ENCODE data around the gene RBFA.

- TF ChIP-seq POLR2A (IDR thresholded peaks at IDR 0.05; ENCODE audit: low read length) (no peak), GATA1 (IDR thresholded peaks at IDR 0.05; ENCODE audit: low read depth, low read length) (no peak)
These were observed 9.8 kb downstream of the RBFA start for GRCh38 chr18:80044072-80044471.

All from erythroblast (primary cell).